Cardiac fibroblast (primary cell): ENCODE data around the gene MITF.

Experiments
- DNase-seq, 2 donors: peaks; one replicate each; pipeline versions ENCODE4 v3.0.0 to v3.0.0-alpha.2; 2010; ENCODE audit warnings: low read depth in 2 of 2
- H3K4me3 ChIP-seq, 2 donors: replicated peaks in 1 of 2; 1 replicate in 1 of 2; 2 replicates in 1 of 2; pipeline ENCODE4 v1.5.1; 2011; ENCODE audit warnings: low read depth in 2 of 2, low read length in 2 of 2, mild to moderate bottlenecking in 2 of 2, moderate library complexity in 1 of 2
- TF ChIP-seq, protein P1 (sequence below): IDR thresholded peaks from one replicate; pipeline ENCODE4 v1.5.1; 2011; ENCODE audit warnings: low read depth, mild to moderate bottlenecking, low read length, inconsistent platforms

The MITF gene

GRCh38 chr3:69772152-69772867 lies 33.0 kb downstream of the MITF start:
- no peak overlapping the region for H3K4me3 ChIP-seq
- DNase-seq = no peak
- TF ChIP-seq, protein P1, sequence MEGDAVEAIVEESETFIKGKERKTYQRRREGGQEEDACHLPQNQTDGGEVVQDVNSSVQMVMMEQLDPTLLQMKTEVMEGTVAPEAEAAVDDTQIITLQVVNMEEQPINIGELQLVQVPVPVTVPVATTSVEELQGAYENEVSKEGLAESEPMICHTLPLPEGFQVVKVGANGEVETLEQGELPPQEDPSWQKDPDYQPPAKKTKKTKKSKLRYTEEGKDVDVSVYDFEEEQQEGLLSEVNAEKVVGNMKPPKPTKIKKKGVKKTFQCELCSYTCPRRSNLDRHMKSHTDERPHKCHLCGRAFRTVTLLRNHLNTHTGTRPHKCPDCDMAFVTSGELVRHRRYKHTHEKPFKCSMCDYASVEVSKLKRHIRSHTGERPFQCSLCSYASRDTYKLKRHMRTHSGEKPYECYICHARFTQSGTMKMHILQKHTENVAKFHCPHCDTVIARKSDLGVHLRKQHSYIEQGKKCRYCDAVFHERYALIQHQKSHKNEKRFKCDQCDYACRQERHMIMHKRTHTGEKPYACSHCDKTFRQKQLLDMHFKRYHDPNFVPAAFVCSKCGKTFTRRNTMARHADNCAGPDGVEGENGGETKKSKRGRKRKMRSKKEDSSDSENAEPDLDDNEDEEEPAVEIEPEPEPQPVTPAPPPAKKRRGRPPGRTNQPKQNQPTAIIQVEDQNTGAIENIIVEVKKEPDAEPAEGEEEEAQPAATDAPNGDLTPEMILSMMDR = no peak

- peak in 1 of 2 donors; percentile 18 for DNase-seq
- TF ChIP-seq, protein P1 = no peak
- no peak overlapping the region for H3K4me3 ChIP-seq
Measured at GRCh38 chr3:69774029-69774428, 34.8 kb downstream of the MITF start.

- DNase-seq = no peak
- TF ChIP-seq, protein P1 = no peak
- H3K4me3 ChIP-seq = no peak overlapping the region
Measured at GRCh38 chr3:69775751-69776150, 36.5 kb downstream of the MITF start.

- no peak overlapping the region for H3K4me3 ChIP-seq
- no peak for DNase-seq
- TF ChIP-seq, protein P1 = no peak
Measured at GRCh38 chr3:69776289-69776688, 37.0 kb downstream of the MITF start.

GRCh38 chr3:69776920-69777581 lies 37.8 kb downstream of the MITF start:
- DNase-seq = peak in 1 of 2 donors; percentile 36
- TF ChIP-seq, protein P1 = no peak
- no peak overlapping the region for H3K4me3 ChIP-seq

DNA sequence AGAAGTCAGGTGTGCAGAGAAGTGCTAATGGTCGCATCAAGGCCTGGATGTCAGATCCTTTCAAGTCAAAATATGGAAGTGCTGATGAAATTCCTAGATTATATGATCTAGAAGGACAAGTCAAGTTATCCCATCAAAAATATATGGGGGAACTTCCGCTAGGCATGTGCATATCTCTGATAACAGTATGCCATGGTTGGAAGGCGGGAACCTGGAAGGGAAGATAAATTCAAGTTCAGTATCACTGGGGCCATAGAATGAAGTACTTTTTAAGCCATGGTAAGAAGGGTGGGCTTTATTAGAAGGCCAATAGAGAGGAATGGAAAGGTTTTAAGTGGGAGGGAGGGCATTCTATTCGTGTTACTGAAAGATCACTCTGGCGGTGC lies 38.3 kb downstream of the MITF start:
- TF ChIP-seq, protein P1 = no peak
- no peak overlapping the region for H3K4me3 ChIP-seq

More for the DNA sequence above, 38.3 kb downstream of the MITF start:
- DNase-seq = no peak
